ENCODE data around the gene WWTR1.
A peak's percentile ranks its signal among the peaks of the same experiment; 100 is the strongest.

WWTR1 gene

GRCh38 chr3:149623824-149624223 is 34.0 kb downstream of the WWTR1 start:
- no peak for DNase-seq (ENCODE audit: low spot score)

- peak; percentile 71 for DNase-seq (ENCODE audit: low spot score)
Observed at GRCh38 chr3:149621218-149622005, 36.4 kb downstream of the WWTR1 start.

- peak; percentile 60 for DNase-seq (ENCODE audit: low spot score)
Observed at GRCh38 chr3:149620291-149621020, 37.4 kb downstream of the WWTR1 start.

GRCh38 chr3:149619136-149619535 is 38.7 kb downstream of the WWTR1 start:
- DNase-seq (ENCODE audit: low spot score): no peak

GRCh38 chr3:149618151-149619123 is 39.4 kb downstream of the WWTR1 start:
- DNase-seq (ENCODE audit: low spot score): no peak

- DNase-seq (ENCODE audit: low spot score): no peak
Observed at GRCh38 chr3:149615731-149616221, 42.0 kb downstream of the WWTR1 start.

GRCh38 chr3:149613988-149614387 is 43.8 kb downstream of the WWTR1 start:
- DNase-seq (ENCODE audit: low spot score): no peak

GRCh38 chr3:149612456-149612855 is 45.4 kb downstream of the WWTR1 start:
- DNase-seq (ENCODE audit: low spot score): no peak

GRCh38 chr3:149611149-149611548 is 46.7 kb downstream of the WWTR1 start:
- DNase-seq (ENCODE audit: low spot score): no peak

GRCh38 chr3:149610351-149611105 is 47.3 kb downstream of the WWTR1 start:
- no peak for DNase-seq (ENCODE audit: low spot score)

GRCh38 chr3:149609595-149609994 is 48.2 kb downstream of the WWTR1 start:
- DNase-seq (ENCODE audit: low spot score): no peak

GRCh38 chr3:149608987-149609386 is 48.8 kb downstream of the WWTR1 start:
- no peak for DNase-seq (ENCODE audit: low spot score)

- no peak for DNase-seq (ENCODE audit: low spot score)
Observed at GRCh38 chr3:149605902-149606301, 51.9 kb downstream of the WWTR1 start.

- no peak for DNase-seq (ENCODE audit: low spot score)
Observed at GRCh38 chr3:149604125-149604875, 53.5 kb downstream of the WWTR1 start.

- DNase-seq (ENCODE audit: low spot score): peak; percentile 77
Observed at GRCh38 chr3:149603126-149604074, 54.4 kb downstream of the WWTR1 start.

GRCh38 chr3:149600634-149601033 is 57.2 kb downstream of the WWTR1 start:
- DNase-seq (ENCODE audit: low spot score): no peak

- no peak for DNase-seq (ENCODE audit: low spot score)
Observed at GRCh38 chr3:149599236-149599635, 58.6 kb downstream of the WWTR1 start.

GRCh38 chr3:149596134-149596770 is 61.6 kb downstream of the WWTR1 start:
- DNase-seq (ENCODE audit: low spot score): peak; percentile 27

Data from GM03348 (cell line).